Stimulated activated CD4-positive, alpha-beta T cell treated with anti-CD3 and anti-CD28 coated beads, Interleukin-15, amount 100 ng/mL, for 48 hours (primary cell): ENCODE measurements around the gene PLXNB1.

Experiments
- DNase-seq, 2 donors: peaks; one replicate each; pipeline ENCODE4 v3.0.0-alpha.2; 2020; ENCODE audit warnings: low read depth in 2 of 2

The PLXNB1 gene

GRCh38 chr3:48435223-48435595 lies 5.3 kb upstream of the PLXNB1 start:
- no peak for DNase-seq

GRCh38 chr3:48434591-48435222 lies 4.8 kb upstream of the PLXNB1 start:
- no peak for DNase-seq

GRCh38 chr3:48433472-48434118 lies 3.7 kb upstream of the PLXNB1 start:
- DNase-seq, result no peak

- DNase-seq, result no peak
Observed at GRCh38 chr3:48432411-48433371, 2.8 kb upstream of the PLXNB1 start.

GRCh38 chr3:48431224-48432029 lies 1.5 kb upstream of the PLXNB1 start:
- no peak for DNase-seq

GRCh38 chr3:48430708-48431101 lies 819 bp upstream of the PLXNB1 start:
- no peak for DNase-seq

GRCh38 chr3:48429317-48429959 lies 448 bp downstream of the PLXNB1 start:
- DNase-seq, result peak in 1 of 2 donors; percentile 41

- no peak for DNase-seq
Observed at GRCh38 chr3:48428572-48429316, 1.1 kb downstream of the PLXNB1 start.

- DNase-seq, result no peak
Observed at GRCh38 chr3:48428088-48428571, 1.8 kb downstream of the PLXNB1 start.

- no peak for DNase-seq
Observed at GRCh38 chr3:48427630-48427962, 2.3 kb downstream of the PLXNB1 start.

GRCh38 chr3:48426944-48427629 lies 2.8 kb downstream of the PLXNB1 start:
- no peak for DNase-seq

- no peak for DNase-seq
Observed at GRCh38 chr3:48426401-48426909, 3.4 kb downstream of the PLXNB1 start.

- no peak for DNase-seq
Observed at GRCh38 chr3:48425281-48425812, 4.5 kb downstream of the PLXNB1 start.

GRCh38 chr3:48423883-48424695 lies 5.8 kb downstream of the PLXNB1 start:
- no peak for DNase-seq

GRCh38 chr3:48423241-48423882 lies 6.5 kb downstream of the PLXNB1 start:
- DNase-seq, result no peak

- no peak for DNase-seq
Observed at GRCh38 chr3:48422681-48423080, 7.2 kb downstream of the PLXNB1 start.

- DNase-seq, result no peak
Observed at GRCh38 chr3:48422272-48422671, 7.6 kb downstream of the PLXNB1 start.

GRCh38 chr3:48420561-48420960 lies 9.3 kb downstream of the PLXNB1 start:
- DNase-seq, result no peak
